Measurements from ENCODE around the gene PRELID2. TPM values are rescaled to one million over a fixed set of nuclear protein-coding genes. Genes with fewer than 3 reads are reported as not detected.
A peak's percentile ranks its signal among the peaks of the same experiment; 100 is the strongest.

PRELID2 gene
- total RNA-seq, 2 donors from 2014 or later: 10.7 to 27.9 TPM

- Histone ChIP-seq H3K9me3 (no peaks in the 10 kb centered on the region), H3K27ac (peak overlapping the region in 1 of 2 donors; percentile 92), H3K27me3 (replicated peaks; ENCODE audit: insufficient read depth) (no peaks in the 10 kb centered on the region), H3K4me3 (peak overlapping the region; percentile 86), H3K4me1 (ENCODE audit: control insufficient read depth in 1 of 2, low read depth in 2 of 2) (peaks cover 18 to 41% of the 10 kb centered on the region in 2 donors), H3K36me3 (no peaks in the 10 kb centered on the region)
- DNase-seq (ENCODE audit: low spot score): no peak
- no peak for TF ChIP-seq CTCF (IDR thresholded peaks at IDR 0.05)
- no peak for ATAC-seq (ENCODE audit: insufficient number of reproducible peaks, low FRiP score, low read depth)
Measured at GRCh38 chr5:145833631-145834200, 1.4 kb downstream of the PRELID2 start.

GRCh38 chr5:145830594-145830993 lies 4.5 kb downstream of the PRELID2 start:
- DNase-seq (ENCODE audit: low spot score) (no peak), ATAC-seq (ENCODE audit: insufficient number of reproducible peaks, low FRiP score, low read depth) (no peak)
- TF ChIP-seq CTCF (IDR thresholded peaks at IDR 0.05): no peak
- H3K36me3 ChIP-seq: no peaks in the 10 kb centered on the region
- H3K4me3 ChIP-seq: peak overlapping the region; percentile 23
- peak overlapping the region in 1 of 2 donors; percentile 53 for H3K27ac ChIP-seq
- no peaks in the 10 kb centered on the region for H3K9me3 ChIP-seq
- peaks cover 18 to 34% of the 10 kb centered on the region in 2 donors for H3K4me1 ChIP-seq (ENCODE audit: control insufficient read depth in 1 of 2, low read depth in 2 of 2)
- no peaks in the 10 kb centered on the region for H3K27me3 ChIP-seq (replicated peaks; ENCODE audit: insufficient read depth)

GRCh38 chr5:145829708-145830361 lies 5.3 kb downstream of the PRELID2 start:
- Histone ChIP-seq H3K36me3 (no peaks in the 10 kb centered on the region), H3K27me3 (replicated peaks; ENCODE audit: insufficient read depth) (no peaks in the 10 kb centered on the region), H3K4me3 (no peak overlapping the region), H3K4me1 (ENCODE audit: control insufficient read depth in 1 of 2, low read depth in 2 of 2) (peaks cover 18 to 34% of the 10 kb centered on the region in 2 donors), H3K27ac (peak overlapping the region in 1 of 2 donors; percentile 53), H3K9me3 (no peaks in the 10 kb centered on the region)
- ATAC-seq (ENCODE audit: insufficient number of reproducible peaks, low FRiP score, low read depth): no peak
- TF ChIP-seq CTCF (IDR thresholded peaks at IDR 0.05): no peak
- no peak for DNase-seq (ENCODE audit: low spot score)

- ATAC-seq (ENCODE audit: insufficient number of reproducible peaks, low FRiP score, low read depth): no peak
- no peak for TF ChIP-seq CTCF (IDR thresholded peaks at IDR 0.05)
Measured at GRCh38 chr5:145826895-145827674, 8.1 kb downstream of the PRELID2 start.

GRCh38 chr5:145825751-145826180 lies 9.4 kb downstream of the PRELID2 start:
- H3K9me3 ChIP-seq: no peaks in the 10 kb centered on the region
- no peaks in the 10 kb centered on the region for H3K36me3 ChIP-seq
- H3K4me3 ChIP-seq: no peak overlapping the region
- peaks cover 9 to 21% of the 10 kb centered on the region in 2 donors for H3K4me1 ChIP-seq (ENCODE audit: control insufficient read depth in 1 of 2, low read depth in 2 of 2)
- H3K27ac ChIP-seq: no peak overlapping the region
- no peak for ATAC-seq (ENCODE audit: insufficient number of reproducible peaks, low FRiP score, low read depth)
- peak; percentile 52 for TF ChIP-seq CTCF (IDR thresholded peaks at IDR 0.05)
- no peaks in the 10 kb centered on the region for H3K27me3 ChIP-seq (replicated peaks; ENCODE audit: insufficient read depth)
- DNase-seq (ENCODE audit: low spot score): no peak

More at GRCh38 chr5:145826895-145827674, 8.1 kb downstream of the PRELID2 start:
- peaks cover 12 to 27% of the 10 kb centered on the region in 2 donors for H3K4me1 ChIP-seq (ENCODE audit: control insufficient read depth in 1 of 2, low read depth in 2 of 2)
- no peak overlapping the region for H3K27ac ChIP-seq
- no peak for DNase-seq (ENCODE audit: low spot score)
- H3K9me3 ChIP-seq: no peaks in the 10 kb centered on the region
- no peak overlapping the region for H3K4me3 ChIP-seq
- no peaks in the 10 kb centered on the region for H3K36me3 ChIP-seq
- no peaks in the 10 kb centered on the region for H3K27me3 ChIP-seq (replicated peaks; ENCODE audit: insufficient read depth)

Data from thoracic aorta (tissue), 2 donors.